HCT116 (cell line): Measurements from ENCODE around the gene CACNB2. TPM values are rescaled to one million over a fixed set of nuclear protein-coding genes. Genes with fewer than 3 reads are reported as not detected.

ENCODE experiments used
- ATAC-seq: fragments of 200-7000 bp; cut with Tn5 transposase; 2 replicates; pipeline ENCODE4 v1.9.1; 2020; ENCODE audit warnings: mild to moderate bottlenecking, moderate library complexity
- BruUV-seq: library from RNA; stranded (reverse); fragments of 400-500 nt; replicated peaks from 2 replicates; lab custom pipeline; 2021; lab: Mats Ljungman, UMichigan
- CTCF ChIA-PET: fragments of 300-600 bp; sonication (Branson Sonifier 250); formaldehyde crosslinking; loops from one replicate; lab custom pipeline; 2021; ENCODE audit warnings: antibody characterized with exemption; lab: Charles Lee
- POLR2A ChIA-PET: fragments of 300-600, 350-600 bp; sonication (Branson Sonifier 250); formaldehyde crosslinking; loops from one replicate; lab custom pipeline; 2021; ENCODE audit warnings: antibody characterized with exemption; lab: Charles Lee
- RAD21 ChIA-PET, 2 experiments: fragments of 300-600 bp; sonication (Branson Sonifier 250); formaldehyde crosslinking; loops; one replicate each; lab custom pipeline; 2023; ENCODE audit warnings: low total read pairs in 2 of 2; ENCODE audit not compliant: uncharacterized antibody in 2 of 2, unreplicated experiment in 2 of 2, low non-redundant PET in 1 of 2; lab: Charles Lee
- DNase-seq: peaks from one replicate; pipeline ENCODE4 v3.0.0-alpha.2; 2010; ENCODE audit warnings: low read depth, low spot score
- H2AFZ ChIP-seq: fragments of 200-600 bp; shearing (Covaris generic), sonication (generic); 2 replicates; pipeline ENCODE4 v1.6.1; 2017; ENCODE audit warnings: low read depth, mixed run types, mixed read lengths, antibody characterized with exemption, low read length; ENCODE audit not compliant: poor library complexity, severe bottlenecking
- H3K27ac ChIP-seq: 2 replicates; pipeline ENCODE4 v1.5.1; 2012; ENCODE audit warnings: low read depth, low read length
- H3K27me3 ChIP-seq: fragments of 200-600 bp; sonication (generic); 2 replicates; pipeline ENCODE4 v1.6.1; 2016; ENCODE audit warnings: mixed run types, low read length, mixed read lengths; ENCODE audit not compliant: insufficient read depth
- H3K36me3 ChIP-seq, 2 experiments: fragments of 200-500 bp in 1 of 2; fragments of 200-600 bp in 1 of 2; sonication (Bioruptor generic) in 1 of 2; sonication (generic) in 1 of 2; 2 replicates each; pipeline versions ENCODE4 v1.5.1 to v1.6.1; 2014 to 2016; ENCODE audit warnings: low read length in 2 of 2, inconsistent platforms in 1 of 2, mixed read lengths in 1 of 2, mixed run types in 1 of 2; ENCODE audit not compliant: insufficient read depth in 2 of 2, control insufficient read depth in 1 of 2
- H3K4me1 ChIP-seq, 2 experiments: fragments of 200-600 bp in 1 of 2; sonication (generic) in 1 of 2; 2 replicates each; pipeline versions ENCODE4 v1.5.1 to v1.6.1; 2012 to 2017; ENCODE audit warnings: low read length in 2 of 2, inconsistent platforms in 1 of 2, mild to moderate bottlenecking in 1 of 2, mixed read lengths in 1 of 2, mixed run types in 1 of 2, moderate library complexity in 1 of 2; ENCODE audit not compliant: insufficient read depth in 2 of 2, control insufficient read depth in 1 of 2
- H3K4me2 ChIP-seq: fragments of 200-600 bp; sonication (generic); 2 replicates; pipeline ENCODE4 v1.6.1; 2017; ENCODE audit warnings: mixed run types, low read length, mixed read lengths
- H3K4me3 ChIP-seq, 2 experiments: fragments of 200-600 bp in 1 of 2; sonication (generic) in 1 of 2; replicated peaks in 1 of 2; 2 replicates each; pipeline ENCODE4 v1.5.1; 2011 to 2016; ENCODE audit warnings: low read length in 2 of 2, control low read depth in 1 of 2, low read depth in 1 of 2, mild to moderate bottlenecking in 1 of 2, mixed read lengths in 1 of 2, mixed run types in 1 of 2
- H3K79me2 ChIP-seq: fragments of 200-600 bp; sonication (generic); 2 replicates; pipeline ENCODE4 v1.6.1; 2017; ENCODE audit warnings: mild to moderate bottlenecking, mixed run types, low read length, moderate library complexity, mixed read lengths; ENCODE audit not compliant: insufficient read depth
- H3K9ac ChIP-seq: fragments of 200-600 bp; sonication (generic); 2 replicates; pipeline ENCODE4 v1.6.1; 2016; ENCODE audit warnings: low read length, mixed read lengths
- H3K9me2 ChIP-seq: fragments of 200-600 bp; sonication (generic), shearing (Covaris generic); 2 replicates; pipeline ENCODE4 v1.6.1; 2017; ENCODE audit warnings: mixed run types, mild to moderate bottlenecking, moderate library complexity; ENCODE audit not compliant: insufficient read depth
- H3K9me3 ChIP-seq, 2 experiments: fragments of 200-500 bp in 1 of 2; fragments of 200-600 bp in 1 of 2; sonication (Bioruptor generic) in 1 of 2; sonication (generic) in 1 of 2; 2 replicates each; pipeline ENCODE4 v1.6.1; 2014 to 2017; ENCODE audit warnings: low read length in 2 of 2, mixed read lengths in 2 of 2, inconsistent platforms in 1 of 2, low read depth in 1 of 2, mild to moderate bottlenecking in 1 of 2, mixed run types in 1 of 2, moderate library complexity in 1 of 2; ENCODE audit not compliant: control insufficient read depth in 1 of 2, insufficient read depth in 1 of 2
- H4K20me1 ChIP-seq: fragments of 200-600 bp; sonication (generic), shearing (Covaris generic); 2 replicates; pipeline ENCODE4 v1.6.1; 2017; ENCODE audit warnings: mixed run types, mild to moderate bottlenecking, moderate library complexity; ENCODE audit not compliant: insufficient read depth
- ATF3 ChIP-seq: IDR thresholded peaks from 2 replicates; pipeline ENCODE4 v1.6.1; 2012
- CBX3 ChIP-seq: IDR thresholded peaks from 2 replicates; pipeline ENCODE4 v1.6.1; 2012; ENCODE audit warnings: low read depth
- CEBPB ChIP-seq: IDR thresholded peaks from 2 replicates; pipeline ENCODE4 v1.6.1; 2012; ENCODE audit warnings: low read depth
- CTCF ChIP-seq, 3 experiments: fragments of 200-600 bp in 1 of 3; sonication (generic) in 1 of 3; IDR thresholded peaks in 2 of 3; conservative IDR thresholded peaks in 1 of 3; 2 replicates each; pipeline ENCODE4 v1.5.1; 2012 to 2017; ENCODE audit warnings: low read depth in 2 of 3, low read length in 2 of 3, antibody characterized with exemption in 1 of 3, borderline replicate concordance in 1 of 3, control low read depth in 1 of 3, mild to moderate bottlenecking in 1 of 3, mixed read lengths in 1 of 3, mixed run types in 1 of 3, moderate library complexity in 1 of 3; ENCODE audit not compliant: insufficient read depth in 1 of 3
- ELF1 ChIP-seq: IDR thresholded peaks from 2 replicates; pipeline ENCODE4 v1.6.1; 2012; ENCODE audit warnings: low read depth, borderline replicate concordance
- EZH2 ChIP-seq: fragments of 200-600 bp; sonication (generic); IDR thresholded peaks from 2 replicates; pipeline ENCODE4 v1.6.1; 2017; ENCODE audit warnings: antibody characterized with exemption, mixed run types
- EZH2phosphoT487 ChIP-seq: fragments of 200-600 bp; IDR thresholded peaks from 2 replicates; pipeline ENCODE4 v1.6.1; 2018; ENCODE audit warnings: antibody characterized with exemption, borderline replicate concordance
- FOSL1 ChIP-seq: IDR thresholded peaks from 2 replicates; pipeline ENCODE4 v1.6.1; 2012; ENCODE audit warnings: low read depth
- MAX ChIP-seq: IDR thresholded peaks from 2 replicates; pipeline ENCODE4 v1.6.1; 2012
- POLR2A ChIP-seq: IDR thresholded peaks from 2 replicates; pipeline ENCODE4 v1.7.0; 2011; ENCODE audit warnings: borderline replicate concordance; ENCODE audit not compliant: insufficient read depth, insufficient read length; ENCODE audit errors: extremely low read depth
- RAD21 ChIP-seq: IDR thresholded peaks from 2 replicates; pipeline ENCODE4 v1.6.1; 2012; ENCODE audit warnings: low read depth, mild to moderate bottlenecking
- REST ChIP-seq: IDR thresholded peaks from 2 replicates; pipeline ENCODE4 v1.6.1; 2012; ENCODE audit warnings: low read depth
- SIN3A ChIP-seq: IDR thresholded peaks from 2 replicates; pipeline ENCODE4 v1.6.1; 2012; ENCODE audit warnings: low read depth
- SP1 ChIP-seq: IDR thresholded peaks from 2 replicates; pipeline ENCODE4 v1.6.1; 2012; ENCODE audit warnings: low read depth
- SRF ChIP-seq: IDR thresholded peaks from 2 replicates; pipeline ENCODE4 v1.6.1; 2012; ENCODE audit warnings: low read depth
- TCF7L2 ChIP-seq: IDR thresholded peaks from 2 replicates; pipeline ENCODE4 v1.7.0; 2011; ENCODE audit warnings: borderline replicate concordance, inconsistent platforms; ENCODE audit not compliant: insufficient read depth, insufficient read length; ENCODE audit errors: extremely low read depth
- YY1 ChIP-seq: IDR thresholded peaks from 2 replicates; pipeline ENCODE4 v1.6.1; 2011; ENCODE audit warnings: low read length, low read depth, moderate library complexity, mild to moderate bottlenecking; ENCODE audit not compliant: insufficient replicate concordance; ENCODE audit errors: extremely low read depth
- ZBTB33 ChIP-seq: IDR thresholded peaks from 2 replicates; pipeline ENCODE4 v1.6.1; 2011; ENCODE audit warnings: mild to moderate bottlenecking, low read length, moderate library complexity; ENCODE audit not compliant: insufficient replicate concordance; ENCODE audit errors: extremely low read depth
- ZFX ChIP-seq: fragments of 450-650 bp; IDR thresholded peaks from 2 replicates; pipeline ENCODE4 v1.6.1; 2017
- intact Hi-C: fragments of 100-400 bp; cut with micrococcal nuclease; formaldehyde crosslinking; loops from 2 replicates; pipeline ENCODE4 v1.10.0; 2022
- total RNA-seq: library from RNA; stranded (reverse); gene quantifications from one replicate; pipeline ENCODE4 v1.2.1, GENCODE V29; 2021; ENCODE audit not compliant: unreplicated experiment

CACNB2 gene
- total RNA-seq, 1 experiment from 2014 or later: 0.71 TPM

GRCh38 chr10:18486438-18486837 lies 346.2 kb downstream of the CACNB2 start:
- Histone ChIP-seq H3K36me3 (no peaks in the 10 kb centered on the region), H3K4me2 (no peak overlapping the region), H3K9me3 (no peaks in the 10 kb centered on the region), H3K27ac (no peak overlapping the region), H3K4me3 (no peak overlapping the region), H3K9ac (no peak overlapping the region), H3K4me1 (no peaks in the 10 kb centered on the region), H3K27me3 (no peaks in the 10 kb centered on the region), H4K20me1 (no peaks in the 10 kb centered on the region), H3K79me2 (no peaks in the 10 kb centered on the region), H3K9me2 (no peaks in the 10 kb centered on the region), H2AFZ (no peak overlapping the region)
- no peak for TF ChIP-seq CBX3
- TF ChIP-seq YY1: no peak
- TF ChIP-seq EZH2: no peak
- TF ChIP-seq SP1: no peak
- TF ChIP-seq SRF: no peak
- no peak for TF ChIP-seq ZBTB33
- no peak for TF ChIP-seq TCF7L2
- no peak for TF ChIP-seq EZH2phosphoT487
- TF ChIP-seq ELF1: no peak
- no peak for TF ChIP-seq RAD21
- no peak for TF ChIP-seq ZFX
- no peak for TF ChIP-seq MAX
- no peak for TF ChIP-seq CTCF (IDR thresholded peaks at IDR 0.05 in 2 of 3, conservative IDR thresholded peaks at IDR 0.05 in 1 of 3; ENCODE audit: borderline replicate concordance in 1 of 3, insufficient read depth in 1 of 3, low read depth in 2 of 3, low read length in 2 of 3)
- TF ChIP-seq SIN3A: no peak
- no peak for TF ChIP-seq REST
- TF ChIP-seq CEBPB: no peak
- no peak for TF ChIP-seq ATF3
- no peak for TF ChIP-seq POLR2A
- no peak for TF ChIP-seq FOSL1
- ATAC-seq (no peak), DNase-seq (no peak)
- CTCF ChIA-PET: no interaction called here
- intact Hi-C loops: no loop called here
- no TSS peak for BruUV-seq
- RAD21 ChIA-PET: no interaction called here
- POLR2A ChIA-PET: no interaction called here
